Mesothelial cell of epicardium (in vitro differentiated cells): ENCODE measurements around the gene INKA1. TPM values are rescaled to one million over a fixed set of nuclear protein-coding genes. Genes with fewer than 3 reads are reported as not detected.
A peak's percentile ranks its signal among the peaks of the same experiment; 100 is the strongest.

Source experiments
- DNase-seq, 2 experiments: peaks; one replicate each; pipeline ENCODE4 v3.0.0; 2021; ENCODE audit warnings: low spot score in 2 of 2; ENCODE audit not compliant: unreplicated experiment in 2 of 2
- H3K27ac Mint-ChIP-seq: 2 replicates; pipeline ENCODE4 v1.8.0; 2021; ENCODE audit warnings: mixed read lengths
- H3K27me3 Mint-ChIP-seq: 2 replicates; pipeline ENCODE4 v1.8.0; 2021; ENCODE audit warnings: low read depth, mixed read lengths
- H3K36me3 Mint-ChIP-seq: 2 replicates; pipeline ENCODE4 v1.8.0; 2021; ENCODE audit warnings: mixed read lengths
- H3K4me1 Mint-ChIP-seq: 2 replicates; pipeline ENCODE4 v1.8.0; 2021; ENCODE audit warnings: mixed read lengths
- H3K4me3 Mint-ChIP-seq: 2 replicates; pipeline ENCODE4 v1.8.0; 2021; ENCODE audit warnings: mild to moderate bottlenecking, moderate library complexity, mixed read lengths
- H3K9me3 Mint-ChIP-seq: 2 replicates; pipeline ENCODE4 v1.8.0; 2021; ENCODE audit warnings: mixed read lengths
- total RNA-seq: library from RNA; stranded (reverse); gene quantifications from 3 replicates; pipeline ENCODE4 v1.2.1, GENCODE V29; 2021
- TF ChIP-seq, protein P1 (sequence below): fragments of 200-600 bp; sonication (generic); IDR thresholded peaks from one replicate; pipeline ENCODE4 v1.5.0; 2021; ENCODE audit warnings: antibody characterized with exemption; ENCODE audit not compliant: unreplicated experiment

The INKA1 gene
- total RNA-seq, 1 donor from 2014 or later = 7.7 TPM

DNA sequence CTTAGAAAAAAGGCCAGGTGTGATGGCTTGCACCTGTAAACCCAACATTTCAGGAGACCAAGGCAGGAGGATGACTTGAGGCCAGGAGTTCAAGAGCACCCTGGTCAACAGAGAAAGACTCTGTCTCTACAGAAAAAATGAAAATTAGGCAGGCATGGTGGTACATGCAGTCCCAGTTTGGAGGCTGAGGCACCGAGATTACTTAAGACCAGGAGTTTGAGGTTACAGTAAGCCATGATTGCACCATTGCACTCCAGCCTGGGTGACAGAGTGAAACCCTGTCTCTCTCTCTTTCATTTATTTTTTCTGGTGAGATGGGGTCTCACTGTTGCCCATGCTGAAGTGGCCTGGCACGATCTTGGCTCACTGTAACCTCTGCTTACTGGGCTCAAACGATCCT lies 41.4 kb upstream of the INKA1 start:
- H3K4me1 Mint-ChIP-seq = peaks cover 5% of the 10 kb centered on the region
- no peak overlapping the region for H3K27ac Mint-ChIP-seq
- DNase-seq = no peak
- no peaks in the 10 kb centered on the region for H3K27me3 Mint-ChIP-seq
- peaks cover 5% of the 10 kb centered on the region for H3K9me3 Mint-ChIP-seq
- no peak overlapping the region for H3K4me3 Mint-ChIP-seq
- TF ChIP-seq, protein P1, sequence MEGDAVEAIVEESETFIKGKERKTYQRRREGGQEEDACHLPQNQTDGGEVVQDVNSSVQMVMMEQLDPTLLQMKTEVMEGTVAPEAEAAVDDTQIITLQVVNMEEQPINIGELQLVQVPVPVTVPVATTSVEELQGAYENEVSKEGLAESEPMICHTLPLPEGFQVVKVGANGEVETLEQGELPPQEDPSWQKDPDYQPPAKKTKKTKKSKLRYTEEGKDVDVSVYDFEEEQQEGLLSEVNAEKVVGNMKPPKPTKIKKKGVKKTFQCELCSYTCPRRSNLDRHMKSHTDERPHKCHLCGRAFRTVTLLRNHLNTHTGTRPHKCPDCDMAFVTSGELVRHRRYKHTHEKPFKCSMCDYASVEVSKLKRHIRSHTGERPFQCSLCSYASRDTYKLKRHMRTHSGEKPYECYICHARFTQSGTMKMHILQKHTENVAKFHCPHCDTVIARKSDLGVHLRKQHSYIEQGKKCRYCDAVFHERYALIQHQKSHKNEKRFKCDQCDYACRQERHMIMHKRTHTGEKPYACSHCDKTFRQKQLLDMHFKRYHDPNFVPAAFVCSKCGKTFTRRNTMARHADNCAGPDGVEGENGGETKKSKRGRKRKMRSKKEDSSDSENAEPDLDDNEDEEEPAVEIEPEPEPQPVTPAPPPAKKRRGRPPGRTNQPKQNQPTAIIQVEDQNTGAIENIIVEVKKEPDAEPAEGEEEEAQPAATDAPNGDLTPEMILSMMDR = no peak
- peaks cover 11% of the 10 kb centered on the region for H3K36me3 Mint-ChIP-seq

DNA sequence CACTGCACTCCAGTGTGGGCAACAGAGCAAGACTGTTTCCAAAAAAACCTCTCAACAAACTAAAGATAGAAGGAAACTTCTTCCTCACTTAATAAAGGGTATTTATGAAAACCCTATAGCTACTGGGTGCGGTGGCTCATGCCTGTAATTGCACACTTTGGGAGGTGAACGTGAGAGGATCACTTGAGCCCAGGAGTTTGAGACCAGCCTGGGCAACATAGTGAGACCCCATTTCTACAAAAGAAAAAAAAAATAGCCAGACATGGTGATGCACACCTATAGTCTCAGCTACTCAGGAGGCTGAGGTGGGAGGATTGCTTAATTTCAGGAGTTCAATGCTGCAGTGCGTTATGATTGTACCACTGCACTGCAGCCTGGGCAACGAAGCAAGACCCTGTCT lies 39.1 kb upstream of the INKA1 start:
- TF ChIP-seq, protein P1 = no peak
- no peak for DNase-seq
- Mint-ChIP-seq H3K9me3 (peaks cover 5% of the 10 kb centered on the region), H3K4me1 (peaks cover 5% of the 10 kb centered on the region), H3K27ac (no peak overlapping the region), H3K36me3 (peaks cover 15% of the 10 kb centered on the region), H3K27me3 (no peaks in the 10 kb centered on the region), H3K4me3 (no peak overlapping the region)

DNA sequence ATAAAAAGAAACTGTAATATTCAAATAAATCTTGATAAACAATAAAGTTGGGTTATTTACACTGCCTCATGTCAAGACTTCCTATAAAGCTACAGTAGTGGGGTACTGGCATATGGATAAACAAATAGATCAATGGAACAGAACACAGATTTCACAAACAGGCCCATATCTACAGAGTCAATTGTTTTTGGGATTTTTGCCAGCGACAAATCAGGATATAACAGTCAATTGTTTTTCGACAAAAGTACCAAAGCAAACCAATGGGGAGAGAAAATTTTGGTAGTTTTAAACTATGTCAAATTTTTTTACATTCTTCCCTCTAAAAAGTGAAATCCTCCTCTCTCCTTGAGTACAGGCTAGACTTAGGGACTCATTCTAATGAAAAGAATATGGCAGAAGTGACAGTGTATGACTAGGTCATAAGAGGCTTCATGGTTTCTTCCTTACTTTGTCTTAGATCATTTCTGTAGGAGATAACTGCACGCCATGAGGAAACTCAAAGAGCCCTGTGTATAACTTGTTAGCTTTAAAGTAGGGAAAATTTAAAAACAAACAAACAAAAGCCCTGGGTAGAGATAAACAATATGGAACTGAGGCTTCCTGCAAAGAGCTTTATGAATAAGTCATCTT lies 33.7 kb upstream of the INKA1 start:
- H3K27ac Mint-ChIP-seq = peak overlapping the region; percentile 18
- no peaks in the 10 kb centered on the region for H3K4me1 Mint-ChIP-seq
- no peak for DNase-seq

DNA sequence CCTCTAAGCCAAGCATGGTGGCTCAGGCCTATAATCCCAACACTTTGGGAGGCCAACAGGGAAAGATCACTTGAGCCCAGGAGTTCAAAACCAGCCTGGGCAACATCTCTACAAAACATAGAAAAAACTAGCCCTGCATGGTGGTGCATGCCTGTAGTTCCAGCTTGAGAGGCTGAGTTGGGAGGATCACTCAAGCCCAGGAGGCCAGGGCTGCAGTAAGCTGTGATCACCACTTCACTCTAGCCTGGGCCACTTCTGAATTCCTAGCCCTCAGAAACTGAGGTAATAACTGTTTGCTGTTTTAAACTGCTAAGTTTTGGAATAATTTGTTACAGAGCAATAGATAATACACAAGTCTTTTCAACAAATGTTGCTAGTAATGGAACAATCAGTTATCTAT lies 33.1 kb upstream of the INKA1 start:
- no peaks in the 10 kb centered on the region for H3K27me3 Mint-ChIP-seq

More for the DNA sequence above, 33.7 kb upstream of the INKA1 start:
- Mint-ChIP-seq H3K27me3 (no peaks in the 10 kb centered on the region), H3K4me3 (no peak overlapping the region), H3K9me3 (peaks cover 5% of the 10 kb centered on the region), H3K36me3 (peaks cover 13% of the 10 kb centered on the region)
- TF ChIP-seq, protein P1 = no peak

DNA sequence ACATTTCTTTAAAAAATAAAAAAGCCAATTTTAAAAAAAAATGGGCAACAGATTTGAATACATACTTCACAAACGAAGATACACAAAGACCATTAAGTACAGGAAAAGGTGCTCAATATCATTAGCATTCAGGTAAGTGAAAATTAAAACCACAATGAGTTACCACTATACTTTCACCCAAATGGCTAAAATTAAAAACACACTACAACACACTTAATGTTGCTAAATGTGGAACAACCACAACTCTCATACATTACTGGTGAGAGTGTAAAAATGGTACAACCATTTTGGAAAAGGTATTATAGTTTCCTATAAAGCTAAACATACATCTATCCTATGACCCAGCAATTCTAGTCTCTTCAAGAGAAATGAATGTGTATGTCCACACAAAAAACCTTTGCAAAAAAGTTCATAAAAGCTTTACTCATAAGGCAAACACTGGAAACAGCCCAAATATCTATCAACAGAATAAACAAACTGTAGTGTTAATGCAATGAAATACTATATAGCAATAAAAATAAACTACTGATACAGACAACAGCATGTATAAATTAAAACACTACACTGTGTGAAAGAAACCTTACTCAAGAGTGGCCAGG lies 31.6 kb upstream of the INKA1 start:
- Mint-ChIP-seq H3K4me3 (no peak overlapping the region), H3K27ac (peak overlapping the region; percentile 43), H3K9me3 (no peaks in the 10 kb centered on the region), H3K4me1 (no peaks in the 10 kb centered on the region), H3K36me3 (peaks cover 4% of the 10 kb centered on the region), H3K27me3 (no peaks in the 10 kb centered on the region)
- no peak for DNase-seq
- TF ChIP-seq, protein P1 = no peak

More for the DNA sequence above, 33.1 kb upstream of the INKA1 start:
- peaks cover 8% of the 10 kb centered on the region for H3K36me3 Mint-ChIP-seq
- TF ChIP-seq, protein P1 = no peak
- peak overlapping the region; percentile 53 for H3K27ac Mint-ChIP-seq
- peaks cover 1% of the 10 kb centered on the region for H3K9me3 Mint-ChIP-seq
- no peak overlapping the region for H3K4me3 Mint-ChIP-seq
- DNase-seq = no peak
- H3K4me1 Mint-ChIP-seq = no peaks in the 10 kb centered on the region
